H1 (cell line): ENCODE measurements around the gene ZNF134. TPM values are rescaled to one million over a fixed set of nuclear protein-coding genes. Genes with fewer than 3 reads are reported as not detected.

Experiments used
- ASH2L ChIP-seq: fragments of 200-600, 300-600 bp; sonication (generic); IDR thresholded peaks from one replicate; pipeline ENCODE4 v1.7.1; 2017; ENCODE audit warnings: low read length
- CBX8 ChIP-seq: fragments of 300-800, 300-1000 bp; sonication (generic); IDR thresholded peaks from 2 replicates; pipeline ENCODE4 v1.7.1; 2016; ENCODE audit warnings: low read depth, low read length, borderline replicate concordance
- CEBPB ChIP-seq: IDR thresholded peaks from 2 replicates; pipeline ENCODE4 v1.6.1; 2012; ENCODE audit warnings: low read depth, low read length
- CREB1 ChIP-seq: IDR thresholded peaks from 2 replicates; pipeline ENCODE4 v1.6.1; 2012; ENCODE audit warnings: inconsistent platforms
- EGR1 ChIP-seq: IDR thresholded peaks from 2 replicates; pipeline ENCODE4 v1.6.1; 2011; ENCODE audit warnings: low read depth, low read length, borderline replicate concordance
- KDM4A ChIP-seq: IDR thresholded peaks from one replicate; pipeline ENCODE4 v1.7.1; 2012; ENCODE audit warnings: low read depth, mild to moderate bottlenecking, moderate library complexity, low read length, inconsistent platforms; ENCODE audit not compliant: severe bottlenecking
- POLR2A ChIP-seq, 2 experiments: IDR thresholded peaks; 1 replicate in 1 of 2; 2 replicates in 1 of 2; pipeline ENCODE4 v1.6.1; 2011; ENCODE audit warnings: low read depth in 2 of 2, low read length in 2 of 2, mild to moderate bottlenecking in 2 of 2; ENCODE audit errors: control extremely low read depth in 1 of 2
- POLR2AphosphoS5 ChIP-seq: IDR thresholded peaks from 2 replicates; pipeline ENCODE4 v1.6.1; 2011; ENCODE audit warnings: low read depth, low read length
- SP4 ChIP-seq: IDR thresholded peaks from 2 replicates; pipeline ENCODE4 v1.6.1; 2012; ENCODE audit warnings: low read length, inconsistent platforms
- SUZ12 ChIP-seq: fragments of 200-600 bp; sonication (generic); IDR thresholded peaks from 2 replicates; pipeline ENCODE4 v1.6.1; 2012; ENCODE audit warnings: mild to moderate bottlenecking, inconsistent platforms, low read length, moderate library complexity, mixed read lengths
- YY1 ChIP-seq: IDR thresholded peaks from 2 replicates; pipeline ENCODE4 v1.6.1; 2011; ENCODE audit warnings: low read depth, mild to moderate bottlenecking, low read length
- polyA plus RNA-seq, 7 experiments: library from polyadenylated mRNA; depleted of rRNA in 3 of 7; stranded (reverse) in 5 of 7; unstranded in 2 of 7; fragments of >200 nt in 5 of 7; fragments of 200-250 nt in 2 of 7; gene quantifications; 1 replicate in 5 of 7; 2 replicates in 1 of 7; 4 replicates in 1 of 7; pipeline versions ENCODE4 v1.2.1 to v1.2.3, GENCODE V29; 2011 to 2013; ENCODE audit warnings: missing spikeins in 2 of 7, mixed read lengths in 2 of 7
- total RNA-seq: library from RNA; stranded (reverse); fragmentation: NEBNext Ultra II Directional; extraction: Animal tissue kit (Norgen Biotek cat#: 25700); gene quantifications from 2 replicates; pipeline ENCODE4 v1.2.1, GENCODE V29; 2021
- TF ChIP-seq, protein P1 (sequence below): IDR thresholded peaks from 2 replicates; pipeline ENCODE4 v1.6.1; 2012; ENCODE audit warnings: inconsistent platforms
- TF ChIP-seq, protein P2 (sequence below): IDR thresholded peaks from 2 replicates; pipeline ENCODE4 v1.6.1; 2012; ENCODE audit warnings: inconsistent platforms

Gene ZNF134
- total and polyA plus RNA-seq, 2 of the 8 experiments (the other 6 are each of a cell fraction or from before 2014, with no cell fraction given), result 16.6 to 54.6 TPM

DNA sequence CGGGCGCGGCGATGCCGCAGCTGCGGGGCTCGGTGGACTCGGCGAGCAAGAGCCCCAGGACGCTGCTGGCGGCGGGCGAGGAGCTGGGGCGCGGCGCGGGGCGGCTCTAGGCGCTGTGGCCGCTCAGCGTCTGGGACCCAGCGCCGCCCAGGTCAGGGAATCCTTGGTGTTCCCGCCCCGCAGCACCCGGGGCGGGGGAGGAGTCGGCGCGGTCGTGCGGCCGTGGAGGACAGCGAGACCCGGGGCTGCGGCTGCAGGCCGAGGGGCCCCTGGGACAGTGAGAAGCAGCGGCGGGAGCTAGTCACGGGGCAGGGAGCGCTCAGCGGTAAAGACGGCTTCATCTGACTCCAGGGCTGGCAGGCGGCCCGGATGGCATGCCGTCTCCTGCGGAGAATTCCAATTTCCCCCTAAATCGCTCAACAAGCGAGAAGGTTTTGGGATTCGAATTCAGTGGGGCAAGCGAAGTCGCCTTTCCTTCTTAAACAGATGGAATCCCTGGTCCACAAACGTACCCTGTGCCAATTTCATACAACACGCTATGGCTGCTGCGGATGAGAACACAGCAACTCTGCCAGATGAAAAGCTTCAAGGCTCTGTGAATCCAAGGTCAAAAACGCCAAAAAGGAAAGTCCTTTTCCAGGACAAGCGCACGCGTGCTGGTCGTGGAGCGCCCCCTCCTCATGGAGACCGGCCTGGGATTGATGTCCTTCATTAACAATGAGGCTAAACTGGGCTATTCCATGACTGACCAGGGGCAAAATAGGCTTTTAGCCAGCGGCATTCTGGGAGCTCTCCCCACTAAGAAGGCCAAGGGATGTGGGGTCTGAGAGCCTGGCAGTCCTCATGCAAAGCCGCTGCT, 50.5 kb downstream of the ZNF134 start (continued):
- TF ChIP-seq KDM4A, result peak; percentile 34
- TF ChIP-seq ASH2L, result peak; percentile 66
- TF ChIP-seq POLR2A (IDR thresholded peaks at IDR 0.05; ENCODE audit: control extremely low read depth in 1 of 2, low read depth in 2 of 2, low read length in 2 of 2), result peak; percentile 63 to 81
- TF ChIP-seq, protein P1, sequence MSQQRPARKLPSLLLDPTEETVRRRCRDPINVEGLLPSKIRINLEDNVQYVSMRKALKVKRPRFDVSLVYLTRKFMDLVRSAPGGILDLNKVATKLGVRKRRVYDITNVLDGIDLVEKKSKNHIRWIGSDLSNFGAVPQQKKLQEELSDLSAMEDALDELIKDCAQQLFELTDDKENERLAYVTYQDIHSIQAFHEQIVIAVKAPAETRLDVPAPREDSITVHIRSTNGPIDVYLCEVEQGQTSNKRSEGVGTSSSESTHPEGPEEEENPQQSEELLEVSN, result peak; percentile 92
- TF ChIP-seq CREB1, result no peak
- TF ChIP-seq, protein P2, sequence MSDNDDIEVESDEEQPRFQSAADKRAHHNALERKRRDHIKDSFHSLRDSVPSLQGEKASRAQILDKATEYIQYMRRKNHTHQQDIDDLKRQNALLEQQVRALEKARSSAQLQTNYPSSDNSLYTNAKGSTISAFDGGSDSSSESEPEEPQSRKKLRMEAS, result peak; percentile 57
- TF ChIP-seq EGR1, result no peak
- peak; percentile 12; the same call in 1 of the 2 replicates for TF ChIP-seq POLR2AphosphoS5
- TF ChIP-seq CBX8, result no peak
- peak; percentile 52; the same call in 1 of the 2 replicates for TF ChIP-seq SUZ12
- TF ChIP-seq CEBPB, result no peak
- no peak for TF ChIP-seq SP4
- TF ChIP-seq YY1, result 0 out of 2 replicates have a peak, but pooled peaks have one; percentile 6
